Glutamatergic neuron (in vitro differentiated cells): ENCODE data around the gene SH2D2A. TPM values are rescaled to one million over a fixed set of nuclear protein-coding genes. Genes with fewer than 3 reads are reported as not detected.

Experiments used
- DNase-seq: peaks from one replicate; pipeline ENCODE4 v3.0.0; 2022
- H3K27ac Mint-ChIP-seq: one replicate; pipeline ENCODE4 v1.8.0; 2020; ENCODE audit warnings: mild to moderate bottlenecking, mixed read lengths, inconsistent platforms; ENCODE audit not compliant: unreplicated experiment
- H3K27me3 Mint-ChIP-seq: one replicate; pipeline ENCODE4 v1.8.0; 2020; ENCODE audit warnings: mild to moderate bottlenecking, moderate library complexity, mixed read lengths, inconsistent platforms; ENCODE audit not compliant: unreplicated experiment
- H3K36me3 Mint-ChIP-seq: one replicate; pipeline ENCODE4 v1.8.0; 2020; ENCODE audit warnings: mild to moderate bottlenecking, mixed read lengths, inconsistent platforms; ENCODE audit not compliant: unreplicated experiment
- H3K4me1 Mint-ChIP-seq: one replicate; pipeline ENCODE4 v1.8.0; 2020; ENCODE audit warnings: mild to moderate bottlenecking, low read depth, mixed read lengths, inconsistent platforms; ENCODE audit not compliant: unreplicated experiment
- H3K4me3 Mint-ChIP-seq: one replicate; pipeline ENCODE4 v1.8.0; 2020; ENCODE audit warnings: mild to moderate bottlenecking, mixed read lengths, inconsistent platforms; ENCODE audit not compliant: unreplicated experiment
- H3K9me3 Mint-ChIP-seq: one replicate; pipeline ENCODE4 v1.8.0; 2020; ENCODE audit warnings: mild to moderate bottlenecking, moderate library complexity, mixed read lengths, inconsistent platforms; ENCODE audit not compliant: unreplicated experiment
- CTCF ChIP-seq: fragments of 200-600 bp; sonication (generic); IDR thresholded peaks from one replicate; pipeline ENCODE4 v1.5.0; 2021; ENCODE audit not compliant: partially characterized antibody, unreplicated experiment
- total RNA-seq: library from RNA; stranded (reverse); fragmentation: NEBNext Ultra II Directional; extraction: Animal tissue kit (Norgen Biotek cat#: 25700); gene quantifications from one replicate; pipeline ENCODE4 v1.2.1, GENCODE V29; 2021; ENCODE audit not compliant: unreplicated experiment

Gene SH2D2A
- total RNA-seq, 1 donor from 2014 or later: 0.86 TPM

GRCh38 chr1:156785458-156785857 lies 31.2 kb downstream of the SH2D2A start:
- Mint-ChIP-seq H3K27ac (no peak overlapping the region), H3K36me3 (peaks cover 5% of the 10 kb centered on the region), H3K9me3 (no peaks in the 10 kb centered on the region), H3K4me3 (no peak overlapping the region), H3K4me1 (no peaks in the 10 kb centered on the region), H3K27me3 (peaks cover 3% of the 10 kb centered on the region)
- DNase-seq: no peak
- no peak for TF ChIP-seq CTCF

- no peak overlapping the region for H3K27ac Mint-ChIP-seq
- no peak for TF ChIP-seq CTCF
Observed at GRCh38 chr1:156781585-156782186, 35.0 kb downstream of the SH2D2A start.

GRCh38 chr1:156777573-156777972 lies 39.1 kb downstream of the SH2D2A start:
- Mint-ChIP-seq H3K4me1 (peaks cover 19% of the 10 kb centered on the region), H3K9me3 (peaks cover 3% of the 10 kb centered on the region), H3K27me3 (peaks cover 1% of the 10 kb centered on the region), H3K27ac (no peak overlapping the region), H3K36me3 (no peaks in the 10 kb centered on the region), H3K4me3 (no peak overlapping the region)
- no peak for DNase-seq
- no peak for TF ChIP-seq CTCF

More at GRCh38 chr1:156781585-156782186, 35.0 kb downstream of the SH2D2A start:
- H3K27me3 Mint-ChIP-seq: peaks cover 3% of the 10 kb centered on the region
- DNase-seq: no peak
- peaks cover 5% of the 10 kb centered on the region for H3K36me3 Mint-ChIP-seq
- no peak overlapping the region for H3K4me3 Mint-ChIP-seq
- H3K9me3 Mint-ChIP-seq: no peaks in the 10 kb centered on the region
- H3K4me1 Mint-ChIP-seq: peaks cover 2% of the 10 kb centered on the region

- no peak for DNase-seq
- no peak overlapping the region for H3K4me3 Mint-ChIP-seq
- no peak for TF ChIP-seq CTCF
- no peaks in the 10 kb centered on the region for H3K36me3 Mint-ChIP-seq
- peaks cover 3% of the 10 kb centered on the region for H3K9me3 Mint-ChIP-seq
- no peak overlapping the region for H3K27ac Mint-ChIP-seq
- H3K27me3 Mint-ChIP-seq: peaks cover 1% of the 10 kb centered on the region
- peaks cover 23% of the 10 kb centered on the region for H3K4me1 Mint-ChIP-seq
Observed at GRCh38 chr1:156776942-156777341, 39.7 kb downstream of the SH2D2A start.

GRCh38 chr1:156775799-156776198 lies 40.8 kb downstream of the SH2D2A start:
- Mint-ChIP-seq H3K4me1 (peaks cover 28% of the 10 kb centered on the region), H3K4me3 (no peak overlapping the region), H3K9me3 (peaks cover 5% of the 10 kb centered on the region), H3K27ac (no peak overlapping the region), H3K27me3 (peaks cover 1% of the 10 kb centered on the region), H3K36me3 (no peaks in the 10 kb centered on the region)
- no peak for DNase-seq
- no peak for TF ChIP-seq CTCF
